Activated CD8-positive, alpha-beta T cell treated with anti-CD3 and anti-CD28 coated beads for 36 hours (primary cell): ENCODE data around the gene UMAD1. TPM values are rescaled to one million over a fixed set of nuclear protein-coding genes. Genes with fewer than 3 reads are reported as not detected.

Experiments used
- ATAC-seq: fragments of 200-7000 bp; cut with Tn5 transposase; one replicate; pipeline ENCODE4 v1.10.0; 2021; ENCODE audit warnings: mild to moderate bottlenecking, moderate library complexity
- CTCF ChIA-PET: fragments of 350-600 bp; sonication (Branson Sonifier 250); formaldehyde crosslinking; loops from one replicate; lab custom pipeline; 2021; ENCODE audit warnings: antibody characterized with exemption; lab: Charles Lee
- POLR2A ChIA-PET: fragments of 350-600 bp; sonication (Branson Sonifier 250); formaldehyde crosslinking; loops from one replicate; lab custom pipeline; 2021; ENCODE audit warnings: antibody characterized with exemption; lab: Charles Lee
- DNase-seq: peaks from one replicate; pipeline ENCODE4 v3.0.0-alpha.2; 2020
- H3K27ac Mint-ChIP-seq: one replicate; pipeline ENCODE4 v1.8.0; 2021; ENCODE audit warnings: mild to moderate bottlenecking, mixed read lengths
- H3K27me3 Mint-ChIP-seq: one replicate; pipeline ENCODE4 v1.8.0; 2021; ENCODE audit warnings: mixed read lengths
- H3K36me3 Mint-ChIP-seq: one replicate; pipeline ENCODE4 v1.8.0; 2021; ENCODE audit warnings: low read depth, mixed read lengths
- H3K4me1 Mint-ChIP-seq: one replicate; pipeline ENCODE4 v1.8.0; 2021; ENCODE audit warnings: low read depth, mixed read lengths
- H3K4me3 Mint-ChIP-seq: one replicate; pipeline ENCODE4 v1.8.0; 2021; ENCODE audit warnings: mild to moderate bottlenecking, moderate library complexity, mixed read lengths
- H3K9me3 Mint-ChIP-seq: one replicate; pipeline ENCODE4 v1.8.0; 2021; ENCODE audit warnings: mixed read lengths
- intact Hi-C: fragments of 100-400 bp; cut with micrococcal nuclease; formaldehyde crosslinking; loops from one replicate; pipeline ENCODE4 v1.10.0; 2022
- total RNA-seq, 2 experiments: library from RNA; stranded (reverse); gene quantifications; one replicate each; pipeline ENCODE4 v1.2.3, GENCODE V29; 2021
- TF ChIP-seq, protein P1 (sequence below): fragments of 200-600 bp; IDR thresholded peaks from one replicate; pipeline ENCODE4 v1.8.0; 2022; ENCODE audit warnings: antibody characterized with exemption, mild to moderate bottlenecking

Gene UMAD1
- total RNA-seq, 2 experiments from 2014 or later, result 10.1 to 11.1 TPM

DNA sequence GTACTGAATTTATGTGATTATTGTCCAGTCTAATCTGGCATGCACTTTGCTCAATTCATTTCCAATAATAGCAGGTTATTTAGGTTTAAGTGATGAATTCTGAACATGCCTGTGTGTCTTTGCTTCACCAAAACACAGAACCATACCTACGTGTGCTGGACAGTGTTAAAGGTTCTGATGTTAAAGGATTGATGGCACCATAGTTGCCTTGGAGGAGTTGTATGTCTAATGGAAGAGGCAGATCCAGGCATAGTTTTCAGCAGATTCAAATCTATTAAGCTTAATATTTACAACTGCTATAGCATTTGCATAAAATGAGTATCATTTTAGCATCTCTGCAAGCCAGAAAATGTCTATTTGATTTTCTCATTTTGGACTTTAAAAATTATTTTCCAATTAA is 28.0 kb upstream of the UMAD1 start:
- TF ChIP-seq, protein P1, sequence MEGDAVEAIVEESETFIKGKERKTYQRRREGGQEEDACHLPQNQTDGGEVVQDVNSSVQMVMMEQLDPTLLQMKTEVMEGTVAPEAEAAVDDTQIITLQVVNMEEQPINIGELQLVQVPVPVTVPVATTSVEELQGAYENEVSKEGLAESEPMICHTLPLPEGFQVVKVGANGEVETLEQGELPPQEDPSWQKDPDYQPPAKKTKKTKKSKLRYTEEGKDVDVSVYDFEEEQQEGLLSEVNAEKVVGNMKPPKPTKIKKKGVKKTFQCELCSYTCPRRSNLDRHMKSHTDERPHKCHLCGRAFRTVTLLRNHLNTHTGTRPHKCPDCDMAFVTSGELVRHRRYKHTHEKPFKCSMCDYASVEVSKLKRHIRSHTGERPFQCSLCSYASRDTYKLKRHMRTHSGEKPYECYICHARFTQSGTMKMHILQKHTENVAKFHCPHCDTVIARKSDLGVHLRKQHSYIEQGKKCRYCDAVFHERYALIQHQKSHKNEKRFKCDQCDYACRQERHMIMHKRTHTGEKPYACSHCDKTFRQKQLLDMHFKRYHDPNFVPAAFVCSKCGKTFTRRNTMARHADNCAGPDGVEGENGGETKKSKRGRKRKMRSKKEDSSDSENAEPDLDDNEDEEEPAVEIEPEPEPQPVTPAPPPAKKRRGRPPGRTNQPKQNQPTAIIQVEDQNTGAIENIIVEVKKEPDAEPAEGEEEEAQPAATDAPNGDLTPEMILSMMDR, result no peak
- H3K4me1 Mint-ChIP-seq, result peaks cover 12% of the 10 kb centered on the region
- no peaks in the 10 kb centered on the region for H3K9me3 Mint-ChIP-seq
- intact Hi-C loops, result no loop called here
- ChIA-PET POLR2A (no interaction called here), CTCF (interaction anchor here (0.7 kb wide), 2 partner anchors 23 to 179 kb away, joined by 3 read pairs; no protein-coding TSS in a partner anchor)
- peaks cover 7% of the 10 kb centered on the region for H3K36me3 Mint-ChIP-seq
- DNase-seq (no peak), ATAC-seq (no peak)
- H3K27ac Mint-ChIP-seq, result no peak overlapping the region
- no peak overlapping the region for H3K4me3 Mint-ChIP-seq
- H3K27me3 Mint-ChIP-seq, result no peaks in the 10 kb centered on the region

DNA sequence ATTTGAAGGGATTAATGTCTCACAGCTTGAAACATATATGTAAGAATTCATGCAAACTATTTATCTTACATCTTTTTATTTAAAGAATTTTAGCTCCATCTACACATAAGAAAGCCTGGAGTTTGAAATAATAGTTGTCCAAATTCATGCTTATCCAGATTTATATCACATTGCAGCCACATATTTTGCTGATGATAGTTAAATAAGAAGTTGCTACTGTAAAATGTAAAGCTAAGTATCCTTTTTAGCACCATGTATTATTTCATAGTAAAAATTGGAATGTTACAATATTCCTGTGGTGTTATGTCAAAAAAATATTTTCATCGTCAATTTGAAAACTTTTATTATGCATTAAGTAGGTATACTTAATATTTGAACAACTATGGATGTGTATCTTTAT is 27.3 kb upstream of the UMAD1 start:
- Mint-ChIP-seq H3K27me3 (no peaks in the 10 kb centered on the region), H3K9me3 (no peaks in the 10 kb centered on the region), H3K4me1 (peaks cover 15% of the 10 kb centered on the region), H3K4me3 (no peak overlapping the region), H3K36me3 (peaks cover 3% of the 10 kb centered on the region), H3K27ac (no peak overlapping the region)
- DNase-seq (no peak), ATAC-seq (no peak)
- TF ChIP-seq, protein P1, result no peak
- ChIA-PET POLR2A (no interaction called here), CTCF (interaction anchor here (0.7 kb wide), 1 partner anchor 23 kb away, joined by 3 read pairs; no protein-coding TSS in a partner anchor)
- intact Hi-C loops, result no loop called here

DNA sequence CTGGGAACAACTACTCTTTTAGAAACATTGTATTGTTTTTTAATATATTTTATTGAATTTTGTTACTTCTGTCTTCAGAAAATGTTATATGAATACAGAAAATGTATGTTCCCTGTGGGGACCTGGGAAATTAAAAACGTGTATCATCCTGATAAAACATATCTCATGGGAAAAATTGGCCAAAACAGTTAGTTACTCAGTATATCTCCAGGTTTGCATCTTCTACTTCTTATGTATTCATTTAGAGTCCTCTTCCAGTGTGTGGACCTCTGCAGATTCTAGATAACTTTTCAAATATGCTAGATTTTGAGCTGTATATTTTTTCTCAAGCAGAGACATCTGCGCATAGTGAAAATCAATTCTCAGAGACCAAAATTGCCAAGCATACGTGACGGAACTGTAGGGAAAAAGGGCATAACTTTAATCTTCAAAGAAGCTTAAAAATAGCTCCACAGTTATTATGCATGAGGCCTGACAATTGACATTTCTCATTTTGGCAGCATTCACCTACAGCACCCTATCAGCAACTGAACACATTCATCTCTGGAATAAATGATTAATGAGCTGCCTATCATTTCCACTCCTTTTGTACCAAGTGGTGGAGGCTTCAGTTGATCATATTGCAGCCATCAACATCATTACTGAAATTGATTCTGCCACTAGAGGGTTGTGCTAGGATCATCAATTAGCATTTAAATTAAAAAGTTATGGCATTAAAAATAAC is 26.4 kb upstream of the UMAD1 start:
- POLR2A ChIA-PET, result no interaction called here
- H3K4me1 Mint-ChIP-seq, result peaks cover 15% of the 10 kb centered on the region
- intact Hi-C loops, result no loop called here
- ATAC-seq (no peak), DNase-seq (no peak)
- peaks cover 3% of the 10 kb centered on the region for H3K36me3 Mint-ChIP-seq
- CTCF ChIA-PET, result interaction anchor here (1.1 kb wide), 1 partner anchor 67 kb away, joined by 3 read pairs; no protein-coding TSS in a partner anchor
- no peak overlapping the region for H3K27ac Mint-ChIP-seq
- no peak overlapping the region for H3K4me3 Mint-ChIP-seq
- H3K27me3 Mint-ChIP-seq, result peaks cover 1% of the 10 kb centered on the region
- TF ChIP-seq, protein P1, result no peak
- H3K9me3 Mint-ChIP-seq, result no peaks in the 10 kb centered on the region

DNA sequence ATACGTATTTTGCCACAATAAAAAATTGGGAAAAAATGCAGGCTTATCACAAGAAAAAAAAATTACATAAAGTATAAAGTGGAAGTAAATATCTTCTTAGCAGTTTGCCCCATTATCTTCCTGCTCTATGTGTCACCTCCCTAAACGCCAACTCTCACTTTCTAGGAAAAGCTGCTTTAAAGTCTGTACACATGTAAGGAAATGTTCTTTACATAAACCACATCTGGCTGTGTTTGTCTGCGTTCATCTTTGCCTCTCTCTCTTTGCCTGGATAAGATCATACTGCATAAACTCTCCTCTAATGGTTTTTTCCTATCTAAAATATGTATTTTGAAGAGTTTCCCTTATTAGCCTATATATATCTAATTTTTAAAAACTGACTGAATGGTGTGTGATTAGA is 23.0 kb upstream of the UMAD1 start:
- no peaks in the 10 kb centered on the region for H3K9me3 Mint-ChIP-seq
- H3K27me3 Mint-ChIP-seq, result peaks cover 1% of the 10 kb centered on the region
- no peak overlapping the region for H3K27ac Mint-ChIP-seq
- H3K4me1 Mint-ChIP-seq, result peaks cover 10% of the 10 kb centered on the region
- no peak overlapping the region for H3K4me3 Mint-ChIP-seq
- ChIA-PET POLR2A (no interaction called here), CTCF (no interaction called here)
- no peak for ATAC-seq
- TF ChIP-seq, protein P1, result no peak
- H3K36me3 Mint-ChIP-seq, result no peaks in the 10 kb centered on the region
- DNase-seq, result no peak
- intact Hi-C loops, result no loop called here

DNA sequence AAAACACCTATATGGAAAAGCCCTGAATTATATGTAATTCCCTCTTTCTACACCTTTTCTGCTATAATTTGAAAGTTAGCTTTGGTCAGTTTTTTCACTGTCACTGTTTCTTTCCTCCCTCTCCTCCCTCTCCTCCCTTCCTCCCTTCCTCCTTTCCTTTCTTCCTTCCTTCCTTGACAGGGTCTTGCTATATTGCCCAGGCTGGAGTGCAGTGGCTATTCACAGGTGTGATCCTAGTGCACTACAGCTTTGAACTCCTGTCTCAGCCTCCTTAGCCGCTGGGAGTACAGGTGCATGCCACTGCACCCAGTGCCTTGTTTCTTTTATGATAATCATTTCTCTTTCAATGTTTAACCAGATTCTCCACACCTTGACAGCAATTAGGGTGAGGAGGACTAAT is 22.1 kb upstream of the UMAD1 start:
- CTCF ChIA-PET, result no interaction called here
- H3K27ac Mint-ChIP-seq, result no peak overlapping the region
- H3K27me3 Mint-ChIP-seq, result peaks cover 3% of the 10 kb centered on the region
- H3K9me3 Mint-ChIP-seq, result no peaks in the 10 kb centered on the region
- peaks cover 10% of the 10 kb centered on the region for H3K4me1 Mint-ChIP-seq
- TF ChIP-seq, protein P1, result no peak
- intact Hi-C loops, result no loop called here
- ATAC-seq (no peak), DNase-seq (no peak)
- H3K4me3 Mint-ChIP-seq, result no peak overlapping the region
- POLR2A ChIA-PET, result no interaction called here
- no peaks in the 10 kb centered on the region for H3K36me3 Mint-ChIP-seq
